Measurements from ENCODE around the gene SVIL. TPM values are rescaled to one million over a fixed set of nuclear protein-coding genes. Genes with fewer than 3 reads are reported as not detected.
"Not testable (repeated sequence)": the region's sequence is repeated elsewhere in the genome, so short reads cannot be mapped to it uniquely, and the experiment has no call there.

SVIL gene
- total and polyA plus RNA-seq, 4 donors = 3.1 to 26.0 (median 9.4) TPM

DNA sequence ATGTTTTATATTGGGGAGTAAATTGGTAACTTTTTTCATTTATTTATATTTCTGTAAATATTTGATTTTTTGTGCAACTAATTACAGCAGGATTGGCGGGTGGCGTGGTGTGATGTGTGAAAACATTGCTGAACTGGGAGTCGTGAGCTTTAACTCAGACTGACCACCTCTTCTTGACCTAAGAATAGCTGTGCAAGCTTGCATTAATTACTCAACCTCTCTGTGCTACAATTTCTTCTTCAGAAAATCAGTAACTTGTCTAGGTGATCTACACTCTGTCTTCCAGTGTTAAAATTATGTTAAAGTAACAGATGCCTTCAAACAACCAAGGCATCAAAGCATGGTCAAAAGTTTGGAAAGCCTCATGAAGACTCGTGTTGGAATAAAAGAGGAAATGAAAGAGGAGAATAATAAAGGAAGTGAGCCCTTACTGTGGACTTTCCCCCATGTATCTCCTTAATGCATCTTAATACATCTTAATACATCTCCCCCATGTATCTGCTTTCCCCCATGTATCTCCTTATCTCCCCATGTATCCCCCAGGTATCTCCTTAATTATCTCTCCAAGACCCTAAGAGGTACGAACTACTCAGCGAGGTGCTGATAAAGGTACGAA is 71.2 kb downstream of the SVIL start:
- DNase-seq (ENCODE audit: low spot score) = no peak
- Histone ChIP-seq H3K9me3 (ENCODE audit: control insufficient read depth in 4 of 4, low read length in 3 of 4) (no peaks in the 10 kb centered on the region), H3K9ac (ENCODE audit: low read depth in 1 of 2, low read length in 2 of 2) (no peak overlapping the region), H3K4me3 (ENCODE audit: low read depth in 1 of 3, low read length in 3 of 3) (no peak overlapping the region), H3K4me1 (ENCODE audit: control insufficient read depth in 4 of 4, insufficient read depth in 4 of 4, low read length in 3 of 4) (no peaks in the 10 kb centered on the region), H3K27me3 (ENCODE audit: control insufficient read depth in 4 of 4, insufficient read depth in 4 of 4, low read length in 3 of 4) (no peaks in the 10 kb centered on the region), H3K36me3 (ENCODE audit: control insufficient read depth in 4 of 4, insufficient read depth in 3 of 4, low read depth in 1 of 4, low read length in 3 of 4) (peaks cover 0 to 2% (median 0%) of the 10 kb centered on the region in 4 donors), H3K27ac (ENCODE audit: low read depth in 1 of 2, low read length in 2 of 2) (no peak overlapping the region)
- 90% methylated on average over 7 of the region's 7 CpGs for WGBS
- TF ChIP-seq NR2F2 (IDR thresholded peaks at IDR 0.05) (no peak), FOXA2 (IDR thresholded peaks at IDR 0.05) (no peak), CTCF (IDR thresholded peaks at IDR 0.05; ENCODE audit: low read depth, low read length, missing input control) (no peak), EGR1 (IDR thresholded peaks at IDR 0.05; ENCODE audit: low read depth in 2 of 2) (no peak), ATF3 (IDR thresholded peaks at IDR 0.05) (no peak), FOXA1 (IDR thresholded peaks at IDR 0.05) (no peak), RAD21 (IDR thresholded peaks at IDR 0.05) (no peak), YY1 (IDR thresholded peaks at IDR 0.05) (no peak), GABPA (IDR thresholded peaks at IDR 0.05 in 1 of 2, conservative IDR thresholded peaks at IDR 0.05 in 1 of 2) (no peak), SP1 (IDR thresholded peaks at IDR 0.05) (no peak), HNF4A (conservative IDR thresholded peaks at IDR 0.05) (no peak)
- TF ChIP-seq, protein P1, sequence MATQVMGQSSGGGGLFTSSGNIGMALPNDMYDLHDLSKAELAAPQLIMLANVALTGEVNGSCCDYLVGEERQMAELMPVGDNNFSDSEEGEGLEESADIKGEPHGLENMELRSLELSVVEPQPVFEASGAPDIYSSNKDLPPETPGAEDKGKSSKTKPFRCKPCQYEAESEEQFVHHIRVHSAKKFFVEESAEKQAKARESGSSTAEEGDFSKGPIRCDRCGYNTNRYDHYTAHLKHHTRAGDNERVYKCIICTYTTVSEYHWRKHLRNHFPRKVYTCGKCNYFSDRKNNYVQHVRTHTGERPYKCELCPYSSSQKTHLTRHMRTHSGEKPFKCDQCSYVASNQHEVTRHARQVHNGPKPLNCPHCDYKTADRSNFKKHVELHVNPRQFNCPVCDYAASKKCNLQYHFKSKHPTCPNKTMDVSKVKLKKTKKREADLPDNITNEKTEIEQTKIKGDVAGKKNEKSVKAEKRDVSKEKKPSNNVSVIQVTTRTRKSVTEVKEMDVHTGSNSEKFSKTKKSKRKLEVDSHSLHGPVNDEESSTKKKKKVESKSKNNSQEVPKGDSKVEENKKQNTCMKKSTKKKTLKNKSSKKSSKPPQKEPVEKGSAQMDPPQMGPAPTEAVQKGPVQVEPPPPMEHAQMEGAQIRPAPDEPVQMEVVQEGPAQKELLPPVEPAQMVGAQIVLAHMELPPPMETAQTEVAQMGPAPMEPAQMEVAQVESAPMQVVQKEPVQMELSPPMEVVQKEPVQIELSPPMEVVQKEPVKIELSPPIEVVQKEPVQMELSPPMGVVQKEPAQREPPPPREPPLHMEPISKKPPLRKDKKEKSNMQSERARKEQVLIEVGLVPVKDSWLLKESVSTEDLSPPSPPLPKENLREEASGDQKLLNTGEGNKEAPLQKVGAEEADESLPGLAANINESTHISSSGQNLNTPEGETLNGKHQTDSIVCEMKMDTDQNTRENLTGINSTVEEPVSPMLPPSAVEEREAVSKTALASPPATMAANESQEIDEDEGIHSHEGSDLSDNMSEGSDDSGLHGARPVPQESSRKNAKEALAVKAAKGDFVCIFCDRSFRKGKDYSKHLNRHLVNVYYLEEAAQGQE (IDR thresholded peaks at IDR 0.05) = no peak

GRCh38 chr10:29563006-29563405 is 71.8 kb downstream of the SVIL start:
- not testable (repeated sequence) for H3K4me3 ChIP-seq (ENCODE audit: low read depth in 1 of 3, low read length in 3 of 3); H3K4me1 ChIP-seq (ENCODE audit: control insufficient read depth in 4 of 4, insufficient read depth in 4 of 4, low read length in 3 of 4); H3K27me3 ChIP-seq (ENCODE audit: control insufficient read depth in 4 of 4, insufficient read depth in 4 of 4, low read length in 3 of 4); H3K9ac ChIP-seq (ENCODE audit: low read depth in 1 of 2, low read length in 2 of 2); DNase-seq (ENCODE audit: low spot score); H3K27ac ChIP-seq (ENCODE audit: low read depth in 1 of 2, low read length in 2 of 2); H3K9me3 ChIP-seq (ENCODE audit: control insufficient read depth in 4 of 4, low read length in 3 of 4); H3K36me3 ChIP-seq (ENCODE audit: control insufficient read depth in 4 of 4, insufficient read depth in 3 of 4, low read depth in 1 of 4, low read length in 3 of 4)
- WGBS = 95% methylated on average over 5 of the region's 7 CpGs

DNA sequence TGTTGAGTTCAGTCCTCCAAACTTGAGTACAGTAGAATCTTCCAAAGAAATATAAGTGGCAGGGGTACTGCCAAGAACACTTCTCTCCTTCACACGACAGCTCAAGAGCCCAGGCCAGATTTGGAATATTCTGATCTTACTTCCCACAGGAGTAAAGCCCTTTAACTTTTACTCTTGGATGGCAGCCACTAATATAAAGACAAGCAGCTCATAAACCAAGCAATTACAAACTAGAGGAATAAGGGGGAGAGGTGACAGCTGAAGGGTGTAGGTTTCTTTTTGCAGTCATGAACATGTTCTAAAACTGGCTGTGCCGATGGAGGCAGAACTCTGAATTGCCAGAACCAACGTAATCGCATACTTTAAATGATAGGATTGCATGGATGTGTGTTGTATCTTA is 74.8 kb downstream of the SVIL start:
- Histone ChIP-seq H3K27me3 (ENCODE audit: control insufficient read depth in 4 of 4, insufficient read depth in 4 of 4, low read length in 3 of 4) (no peaks in the 10 kb centered on the region), H3K9me3 (ENCODE audit: control insufficient read depth in 4 of 4, low read length in 3 of 4) (no peaks in the 10 kb centered on the region), H3K4me1 (ENCODE audit: control insufficient read depth in 4 of 4, insufficient read depth in 4 of 4, low read length in 3 of 4) (no peaks in the 10 kb centered on the region), H3K4me3 (ENCODE audit: low read depth in 1 of 3, low read length in 3 of 3) (no peak overlapping the region), H3K27ac (ENCODE audit: low read depth in 1 of 2, low read length in 2 of 2) (no peak overlapping the region), H3K9ac (ENCODE audit: low read depth in 1 of 2, low read length in 2 of 2) (no peak overlapping the region), H3K36me3 (ENCODE audit: control insufficient read depth in 4 of 4, insufficient read depth in 3 of 4, low read depth in 1 of 4, low read length in 3 of 4) (peaks cover 0 to 2% (median 1%) of the 10 kb centered on the region in 4 donors)
- no peak for DNase-seq (ENCODE audit: low spot score)
- 77% methylated on average over 4 of the region's 4 CpGs for WGBS
- no peak for TF ChIP-seq TAF1 (conservative IDR thresholded peaks at IDR 0.05)
- TF ChIP-seq ZBTB33 (IDR thresholded peaks at IDR 0.05) = no peak
- TF ChIP-seq RAD21 (IDR thresholded peaks at IDR 0.05) = no peak
- no peak for TF ChIP-seq FOXA2 (IDR thresholded peaks at IDR 0.05)
- TF ChIP-seq, protein P2, sequence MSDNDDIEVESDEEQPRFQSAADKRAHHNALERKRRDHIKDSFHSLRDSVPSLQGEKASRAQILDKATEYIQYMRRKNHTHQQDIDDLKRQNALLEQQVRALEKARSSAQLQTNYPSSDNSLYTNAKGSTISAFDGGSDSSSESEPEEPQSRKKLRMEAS (IDR thresholded peaks at IDR 0.05) = no peak
- TF ChIP-seq EGR1 (IDR thresholded peaks at IDR 0.05; ENCODE audit: low read depth in 2 of 2) = no peak
- TF ChIP-seq CTCF (IDR thresholded peaks at IDR 0.05; ENCODE audit: low read depth, low read length, missing input control) = no peak
- TF ChIP-seq YY1 (IDR thresholded peaks at IDR 0.05) = no peak
- TF ChIP-seq NR2F2 (IDR thresholded peaks at IDR 0.05) = no peak
- TF ChIP-seq GABPA (IDR thresholded peaks at IDR 0.05 in 1 of 2, conservative IDR thresholded peaks at IDR 0.05 in 1 of 2) = no peak
- TF ChIP-seq HNF4G (IDR thresholded peaks at IDR 0.05) = no peak
- TF ChIP-seq HNF4A (conservative IDR thresholded peaks at IDR 0.05) = no peak
- no peak for TF ChIP-seq FOXA1 (IDR thresholded peaks at IDR 0.05)
- TF ChIP-seq SP1 (IDR thresholded peaks at IDR 0.05) = no peak
- no peak for TF ChIP-seq JUND (IDR thresholded peaks at IDR 0.05)
